ENCODE data around the gene TMTC2.

DNA sequence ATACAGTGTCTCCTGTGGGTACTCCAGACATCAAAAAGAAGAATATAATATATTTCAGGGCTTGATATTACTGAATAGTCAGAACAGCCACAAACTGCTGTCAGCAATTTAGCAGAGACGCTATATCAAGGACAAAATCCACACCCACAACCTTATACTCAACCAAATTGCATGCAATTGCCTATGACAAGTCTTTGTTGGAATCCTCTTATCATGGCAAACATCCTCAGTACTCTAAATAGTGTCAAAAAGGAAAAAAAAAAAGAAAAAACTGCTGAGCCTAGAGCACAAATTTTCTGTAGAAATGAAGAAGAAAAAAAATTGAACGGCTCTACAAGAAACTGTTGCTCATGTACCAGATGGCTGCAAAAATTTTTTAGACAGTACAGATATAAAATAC, 485.7 kb downstream of the TMTC2 start:
- TF ChIP-seq, protein P1, sequence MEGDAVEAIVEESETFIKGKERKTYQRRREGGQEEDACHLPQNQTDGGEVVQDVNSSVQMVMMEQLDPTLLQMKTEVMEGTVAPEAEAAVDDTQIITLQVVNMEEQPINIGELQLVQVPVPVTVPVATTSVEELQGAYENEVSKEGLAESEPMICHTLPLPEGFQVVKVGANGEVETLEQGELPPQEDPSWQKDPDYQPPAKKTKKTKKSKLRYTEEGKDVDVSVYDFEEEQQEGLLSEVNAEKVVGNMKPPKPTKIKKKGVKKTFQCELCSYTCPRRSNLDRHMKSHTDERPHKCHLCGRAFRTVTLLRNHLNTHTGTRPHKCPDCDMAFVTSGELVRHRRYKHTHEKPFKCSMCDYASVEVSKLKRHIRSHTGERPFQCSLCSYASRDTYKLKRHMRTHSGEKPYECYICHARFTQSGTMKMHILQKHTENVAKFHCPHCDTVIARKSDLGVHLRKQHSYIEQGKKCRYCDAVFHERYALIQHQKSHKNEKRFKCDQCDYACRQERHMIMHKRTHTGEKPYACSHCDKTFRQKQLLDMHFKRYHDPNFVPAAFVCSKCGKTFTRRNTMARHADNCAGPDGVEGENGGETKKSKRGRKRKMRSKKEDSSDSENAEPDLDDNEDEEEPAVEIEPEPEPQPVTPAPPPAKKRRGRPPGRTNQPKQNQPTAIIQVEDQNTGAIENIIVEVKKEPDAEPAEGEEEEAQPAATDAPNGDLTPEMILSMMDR (IDR thresholded peaks at IDR 0.05; ENCODE audit: low read length): no peak
- no peak for TF ChIP-seq EZH2 (IDR thresholded peaks at IDR 0.05; ENCODE audit: borderline replicate concordance, low read length)
